Kidney (tissue), 14 donors: ENCODE measurements around the gene PLCB1. TPM values are rescaled to one million over a fixed set of nuclear protein-coding genes. Genes with fewer than 3 reads are reported as not detected.
A peak's percentile ranks its signal among the peaks of the same experiment; 100 is the strongest.

Experiments
- DNase-seq, 5 donors: peaks; one replicate each; pipeline ENCODE4 v3.0.0-alpha.2; 2013 to 2020
- FAIRE-seq: peaks from 2 replicates; lab custom pipeline; 2012; peaks lifted over from hg19 to GRCh38; lab: Jason Lieb, UNC
- H3K27ac ChIP-seq, 2 donors: one replicate each; pipeline ENCODE4 v1.7.0; 2013; ENCODE audit warnings: low read depth in 2 of 2, low read length in 2 of 2, inconsistent platforms in 1 of 2
- H3K27me3 ChIP-seq: one replicate; pipeline ENCODE4 v1.7.1; 2013; ENCODE audit warnings: low read length, inconsistent platforms; ENCODE audit not compliant: control insufficient read depth, insufficient read depth
- H3K36me3 ChIP-seq, 3 donors: one replicate each; pipeline versions ENCODE4 v1.7.0 to v1.7.1; 2013; ENCODE audit warnings: low read length in 3 of 3, control low read depth in 1 of 3, inconsistent platforms in 1 of 3; ENCODE audit not compliant: insufficient read depth in 3 of 3, control insufficient read depth in 2 of 3
- H3K4me1 ChIP-seq, 3 donors: one replicate each; pipeline versions ENCODE4 v1.7.0 to v1.7.1; 2013; ENCODE audit warnings: low read length in 3 of 3, inconsistent platforms in 1 of 3, low read depth in 1 of 3; ENCODE audit not compliant: control insufficient read depth in 2 of 3, insufficient read depth in 2 of 3
- H3K4me3 ChIP-seq, 3 donors: one replicate each; pipeline versions ENCODE4 v1.7.0 to v1.8.1; 2013; ENCODE audit warnings: low read length in 3 of 3, control low read depth in 1 of 3, inconsistent platforms in 1 of 3
- H3K9ac ChIP-seq, 3 donors: one replicate each; pipeline versions ENCODE4 v1.7.0 to v1.7.1; 2013; ENCODE audit warnings: low read length in 3 of 3, control low read depth in 1 of 3, inconsistent platforms in 1 of 3
- H3K9me3 ChIP-seq, 3 donors: one replicate each; pipeline versions ENCODE4 v1.7.0 to v1.7.1; 2013; ENCODE audit warnings: low read length in 3 of 3, control low read depth in 1 of 3, inconsistent platforms in 1 of 3; ENCODE audit not compliant: control insufficient read depth in 2 of 3, insufficient read depth in 1 of 3
- CTCF ChIP-seq: IDR thresholded peaks from 3 replicates; pipeline ENCODE4 v1.5.1; 2012; ENCODE audit warnings: mild to moderate bottlenecking, moderate library complexity, borderline replicate concordance; ENCODE audit not compliant: insufficient read depth; ENCODE audit errors: extremely low read depth
- intact Hi-C: fragments of 100-400 bp; cut with DNase I; formaldehyde crosslinking; loops from one replicate; pipeline ENCODE4 v1.11.1; 2022
- polyA plus RNA-seq: library from polyadenylated mRNA; stranded (reverse); fragments of 350-450 nt; fragmentation: Illumina TruSeq; extraction: RNeasy Lipid Tissue Mini Kit (QIAGEN cat#74804); gene quantifications from one replicate; pipeline ENCODE4 v1.2.3, GENCODE V29; 2014; ENCODE audit warnings: low read depth, low replicate concordance; ENCODE audit not compliant: insufficient read depth
- total RNA-seq: library from RNA; stranded (reverse); fragmentation: NEBNext Ultra II Directional; extraction: Animal tissue kit (Norgen Biotek cat#: 25700); gene quantifications from one replicate; pipeline ENCODE4 v1.2.1, GENCODE V29; 2021
- donor health status: control.
- donor health status: control.
- donor health status: control.
- donor health status: control.
- donor health status: control.
- donor health status: DM: yes; HTN: yes; CAD: no.
- donor health status: Normal renal cell carcinoma (clear cell type).

The PLCB1 gene
- total and polyA plus RNA-seq, 2 donors from 2014 or later, result 9.4 to 107 TPM

- no peak for TF ChIP-seq CTCF
- intact Hi-C loops, result no loop called here
- H3K4me1 ChIP-seq, result peaks cover 7 to 16% (median 10%) of the 10 kb centered on the region in 3 donors
- H3K36me3 ChIP-seq, result no peaks in the 10 kb centered on the region
- peak overlapping the region in 1 of 3 donors; percentile 32 for H3K9ac ChIP-seq
- peak overlapping the region in 2 of 3 donors; percentile 21 to 46 for H3K4me3 ChIP-seq
- peak overlapping the region; percentile 53 to 63 for H3K27ac ChIP-seq
- FAIRE-seq (no peak), DNase-seq (peak; percentile 45 to 89 (median 72))
- no peaks in the 10 kb centered on the region for H3K27me3 ChIP-seq
- H3K9me3 ChIP-seq, result no peaks in the 10 kb centered on the region
Observed at GRCh38 chr20:8431538-8432434, 299.7 kb downstream of the PLCB1 start.

GRCh38 chr20:8432435-8433148, 300.5 kb downstream of the PLCB1 start:
- H3K9ac ChIP-seq, result no peak overlapping the region
- intact Hi-C loops, result no loop called here
- FAIRE-seq, result no peak
- H3K4me1 ChIP-seq, result peaks cover 7 to 16% (median 10%) of the 10 kb centered on the region in 3 donors
- H3K4me3 ChIP-seq, result peak overlapping the region in 1 of 3 donors; percentile 46
- no peaks in the 10 kb centered on the region for H3K9me3 ChIP-seq
- no peaks in the 10 kb centered on the region for H3K36me3 ChIP-seq
- no peak for TF ChIP-seq CTCF
- peak in 3 of 5 donors; percentile 52 to 75 (median 74) for DNase-seq
- H3K27me3 ChIP-seq, result no peaks in the 10 kb centered on the region
- peak overlapping the region; percentile 53 to 63 for H3K27ac ChIP-seq

- no peak overlapping the region for H3K4me3 ChIP-seq
- peak in 1 of 5 donors; percentile 34 for DNase-seq
- no peak for FAIRE-seq
- no peak overlapping the region for H3K9ac ChIP-seq
- H3K27ac ChIP-seq, result no peak overlapping the region
- H3K4me1 ChIP-seq, result peaks cover 7 to 16% (median 10%) of the 10 kb centered on the region in 3 donors
- no peaks in the 10 kb centered on the region for H3K9me3 ChIP-seq
- no peaks in the 10 kb centered on the region for H3K36me3 ChIP-seq
- no peak for TF ChIP-seq CTCF
- H3K27me3 ChIP-seq, result no peaks in the 10 kb centered on the region
- intact Hi-C loops, result no loop called here
Observed at GRCh38 chr20:8433291-8433690, 301.2 kb downstream of the PLCB1 start.
